OCI-LY1 (cell line): ENCODE measurements around the gene NKAIN2.

Source experiments
- EZH2 ChIP-seq: fragments of 200-600 bp; sonication (generic), shearing (Covaris generic); IDR thresholded peaks from 2 replicates; pipeline ENCODE4 v1.8.0; 2017; ENCODE audit warnings: borderline replicate concordance, mixed run types, mild to moderate bottlenecking, antibody characterized with exemption, low read length, moderate library complexity, mixed read lengths
- TF ChIP-seq, protein P1 (sequence below): fragments of 200-600 bp; sonication (generic), shearing (Covaris generic); IDR thresholded peaks from 2 replicates; pipeline ENCODE4 v1.5.1; 2017; ENCODE audit warnings: mild to moderate bottlenecking, antibody characterized with exemption, low read length, moderate library complexity, mixed read lengths

- TF ChIP-seq, protein P1, sequence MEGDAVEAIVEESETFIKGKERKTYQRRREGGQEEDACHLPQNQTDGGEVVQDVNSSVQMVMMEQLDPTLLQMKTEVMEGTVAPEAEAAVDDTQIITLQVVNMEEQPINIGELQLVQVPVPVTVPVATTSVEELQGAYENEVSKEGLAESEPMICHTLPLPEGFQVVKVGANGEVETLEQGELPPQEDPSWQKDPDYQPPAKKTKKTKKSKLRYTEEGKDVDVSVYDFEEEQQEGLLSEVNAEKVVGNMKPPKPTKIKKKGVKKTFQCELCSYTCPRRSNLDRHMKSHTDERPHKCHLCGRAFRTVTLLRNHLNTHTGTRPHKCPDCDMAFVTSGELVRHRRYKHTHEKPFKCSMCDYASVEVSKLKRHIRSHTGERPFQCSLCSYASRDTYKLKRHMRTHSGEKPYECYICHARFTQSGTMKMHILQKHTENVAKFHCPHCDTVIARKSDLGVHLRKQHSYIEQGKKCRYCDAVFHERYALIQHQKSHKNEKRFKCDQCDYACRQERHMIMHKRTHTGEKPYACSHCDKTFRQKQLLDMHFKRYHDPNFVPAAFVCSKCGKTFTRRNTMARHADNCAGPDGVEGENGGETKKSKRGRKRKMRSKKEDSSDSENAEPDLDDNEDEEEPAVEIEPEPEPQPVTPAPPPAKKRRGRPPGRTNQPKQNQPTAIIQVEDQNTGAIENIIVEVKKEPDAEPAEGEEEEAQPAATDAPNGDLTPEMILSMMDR = no peak
- no peak for TF ChIP-seq EZH2
These were observed 758.0 kb downstream of the NKAIN2 start for GRCh38 chr6:124561635-124562130.
